ENCODE measurements around the gene SLITRK6. TPM values are rescaled to one million over a fixed set of nuclear protein-coding genes. Genes with fewer than 3 reads are reported as not detected.
A peak's percentile ranks its signal among the peaks of the same experiment; 100 is the strongest.

SLITRK6 gene
- total RNA-seq (not detected), total RNA-seq (0 to 0.25 (median 0) reads per million in 29 experiments)
- total RNA-seq (2013) = 0.13 TPM

GRCh38 chr13:85799097-85799582, at the start of gene SLITRK6:
TSS of gene SLITRK6 (minus strand) at chr13:85799419. CDS start at chr13:85796508, 2,911 bp downstream.
- H3K4me1 ChIP-seq (ENCODE audit: control insufficient read depth in 1 of 2, extremely low read depth in 1 of 2, insufficient read depth in 2 of 2, low read length in 2 of 2) = no peaks in the 10 kb centered on the region

DNA sequence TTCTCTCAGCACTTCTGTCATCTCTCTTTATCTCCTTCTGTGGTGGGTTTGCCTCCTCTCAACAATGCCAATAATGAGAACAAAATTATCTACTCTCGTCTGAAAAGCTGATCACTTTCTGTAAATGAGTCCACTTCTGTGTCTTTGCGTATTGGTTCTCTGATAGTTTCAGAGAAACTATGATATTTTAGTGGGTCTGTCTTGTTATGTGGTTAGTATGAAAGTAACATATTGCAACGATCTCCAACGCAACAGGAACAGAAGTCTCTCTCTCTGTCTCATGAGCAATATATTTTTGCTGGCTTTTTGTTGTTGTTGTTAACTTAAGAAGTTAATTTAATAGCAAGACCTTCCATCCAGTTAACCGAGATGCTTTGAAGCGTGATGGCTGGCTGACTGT, 47.8 kb upstream of the SLITRK6 start:
- H3K4me3 ChIP-seq (ENCODE audit: control insufficient read depth in 1 of 2, extremely low read depth in 1 of 2, low read length in 1 of 2) = no peak overlapping the region
- H3K27me3 ChIP-seq (replicated peaks in 1 of 2; ENCODE audit: control insufficient read depth in 2 of 2, extremely low read depth in 1 of 2, insufficient read depth in 2 of 2, low read length in 1 of 2) = no peaks in the 10 kb centered on the region
- Mint-ChIP-seq H3K27ac (no peak overlapping the region), H3K36me3 (no peaks in the 10 kb centered on the region), H3K4me3 (no peak overlapping the region), H3K4me1 (no peaks in the 10 kb centered on the region), H3K27me3 (no peaks in the 10 kb centered on the region), H3K9me3 (peaks cover 8 to 14% (median 10%) of the 10 kb centered on the region in 3 donors)
- ChIA-PET POLR2A (no interaction called here), CTCF (no interaction called here)
- H3K27ac ChIP-seq (ENCODE audit: low read length) = no peak overlapping the region
- DNase-seq = no peak
- no peaks in the 10 kb centered on the region for H3K4me1 ChIP-seq (ENCODE audit: control insufficient read depth in 1 of 2, extremely low read depth in 1 of 2, insufficient read depth in 2 of 2, low read length in 2 of 2)
- WGBS (ENCODE audit: insufficient coverage) = 83% methylated on average over 1 of the region's 6 CpGs
- no peak for ATAC-seq (replicated peaks in 1 of 4)
- H3K9me3 ChIP-seq = no peaks in the 10 kb centered on the region
- H3K36me3 ChIP-seq (ENCODE audit: control insufficient read depth in 2 of 2, extremely low read depth in 1 of 2, insufficient read depth in 1 of 2, low read length in 1 of 2) = no peaks in the 10 kb centered on the region

More at GRCh38 chr13:85799097-85799582, at the start of gene SLITRK6:
- ATAC-seq (replicated peaks in 1 of 4) = no peak
- WGBS (ENCODE audit: insufficient coverage) = no CpG with 5 or more reads among the region's 3 CpGs
- H3K4me1 Mint-ChIP-seq = no peaks in the 10 kb centered on the region
- H3K27me3 Mint-ChIP-seq = no peaks in the 10 kb centered on the region
- H3K27ac Mint-ChIP-seq = no peak within 1 kb of the TSS
- H3K9me3 Mint-ChIP-seq = peaks cover 0 to 5% (median 3%) of the 10 kb centered on the region in 3 donors
- H3K4me3 Mint-ChIP-seq = no peak within 1 kb of the TSS
- Histone ChIP-seq H3K27me3 (replicated peaks in 1 of 2; ENCODE audit: control insufficient read depth in 2 of 2, extremely low read depth in 1 of 2, insufficient read depth in 2 of 2, low read length in 1 of 2) (no peaks in the 10 kb centered on the region), H3K27ac (ENCODE audit: low read length) (no peak within 1 kb of the TSS), H3K4me3 (ENCODE audit: control insufficient read depth in 1 of 2, extremely low read depth in 1 of 2, low read length in 1 of 2) (no peak within 1 kb of the TSS), H3K36me3 (ENCODE audit: control insufficient read depth in 2 of 2, extremely low read depth in 1 of 2, insufficient read depth in 1 of 2, low read length in 1 of 2) (no peaks in the 10 kb centered on the region), H3K9me3 (no peaks in the 10 kb centered on the region)
- DNase-seq = no peak
- POLR2A ChIA-PET = no interaction called here
- CTCF ChIA-PET = no interaction called here
- no peaks in the 10 kb centered on the region for H3K36me3 Mint-ChIP-seq

- Histone ChIP-seq H3K9me3 (no peaks in the 10 kb centered on the region), H3K4me3 (ENCODE audit: control insufficient read depth in 1 of 2, extremely low read depth in 1 of 2, low read length in 1 of 2) (no peak overlapping the region), H3K36me3 (ENCODE audit: control insufficient read depth in 2 of 2, extremely low read depth in 1 of 2, insufficient read depth in 1 of 2, low read length in 1 of 2) (no peaks in the 10 kb centered on the region), H3K27ac (ENCODE audit: low read length) (no peak overlapping the region), H3K27me3 (replicated peaks in 1 of 2; ENCODE audit: control insufficient read depth in 2 of 2, extremely low read depth in 1 of 2, insufficient read depth in 2 of 2, low read length in 1 of 2) (no peaks in the 10 kb centered on the region), H3K4me1 (ENCODE audit: control insufficient read depth in 1 of 2, extremely low read depth in 1 of 2, insufficient read depth in 2 of 2, low read length in 2 of 2) (no peaks in the 10 kb centered on the region)
- POLR2A ChIA-PET = no interaction called here
- DNase-seq (no peak), ATAC-seq (replicated peaks in 1 of 4) (no peak)
- no peaks in the 10 kb centered on the region for H3K4me1 Mint-ChIP-seq
- H3K4me3 Mint-ChIP-seq = no peak overlapping the region
- H3K27ac Mint-ChIP-seq = no peak overlapping the region
- no peaks in the 10 kb centered on the region for H3K36me3 Mint-ChIP-seq
- WGBS (ENCODE audit: insufficient coverage) = 67% methylated on average over 1 of the region's 2 CpGs
- CTCF ChIA-PET = no interaction called here
- no peaks in the 10 kb centered on the region for H3K9me3 Mint-ChIP-seq
- no peaks in the 10 kb centered on the region for H3K27me3 Mint-ChIP-seq
Measured at GRCh38 chr13:85841427-85841826, 42.2 kb upstream of the SLITRK6 start.

DNA sequence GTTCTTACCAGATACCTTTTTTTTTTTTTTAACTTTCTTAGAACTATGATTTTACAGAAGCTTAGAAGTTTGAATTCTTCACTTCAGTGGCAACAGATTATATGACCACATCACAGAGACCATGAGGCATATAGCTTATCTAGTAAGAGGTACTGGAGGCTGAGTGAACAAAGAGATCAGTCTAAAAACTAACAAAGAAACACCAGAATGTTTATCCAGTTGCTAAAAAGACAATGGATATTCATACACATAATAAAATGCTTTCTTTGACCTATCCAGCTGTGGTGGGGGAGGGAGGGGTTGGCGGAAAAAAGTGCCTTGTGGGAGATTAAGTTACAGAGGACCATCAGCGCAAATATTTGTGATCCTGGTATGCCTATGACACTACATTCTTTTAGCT, 34.7 kb upstream of the SLITRK6 start:
- no CpG with 5 or more reads among the region's 2 CpGs for WGBS (ENCODE audit: insufficient coverage)
- H3K4me1 ChIP-seq (ENCODE audit: control insufficient read depth in 1 of 2, extremely low read depth in 1 of 2, insufficient read depth in 2 of 2, low read length in 2 of 2) = peaks cover 0 to 2% of the 10 kb centered on the region in 2 experiments
- no peaks in the 10 kb centered on the region for H3K27me3 ChIP-seq (replicated peaks in 1 of 2; ENCODE audit: control insufficient read depth in 2 of 2, extremely low read depth in 1 of 2, insufficient read depth in 2 of 2, low read length in 1 of 2)
- no peaks in the 10 kb centered on the region for H3K9me3 ChIP-seq
- ChIA-PET POLR2A (no interaction called here), CTCF (interaction anchor here in 1 of 2 donors (0.7 kb wide), 1 partner anchor 40 kb away, joined by 5 read pairs; no protein-coding TSS in a partner anchor)
- DNase-seq (no peak), ATAC-seq (replicated peaks in 1 of 4) (no peak)
- H3K9me3 Mint-ChIP-seq = no peaks in the 10 kb centered on the region
- no peaks in the 10 kb centered on the region for H3K36me3 ChIP-seq (ENCODE audit: control insufficient read depth in 2 of 2, extremely low read depth in 1 of 2, insufficient read depth in 1 of 2, low read length in 1 of 2)
- H3K4me1 Mint-ChIP-seq = no peaks in the 10 kb centered on the region
- H3K27me3 Mint-ChIP-seq = no peaks in the 10 kb centered on the region
- no peak overlapping the region for H3K4me3 ChIP-seq (ENCODE audit: control insufficient read depth in 1 of 2, extremely low read depth in 1 of 2, low read length in 1 of 2)
- H3K36me3 Mint-ChIP-seq = no peaks in the 10 kb centered on the region
- H3K4me3 Mint-ChIP-seq = no peak overlapping the region
- no peak overlapping the region for H3K27ac Mint-ChIP-seq
- no peak overlapping the region for H3K27ac ChIP-seq (ENCODE audit: low read length)

GRCh38 chr13:85828094-85828684, 29.0 kb upstream of the SLITRK6 start:
- Mint-ChIP-seq H3K27me3 (no peaks in the 10 kb centered on the region), H3K27ac (no peak overlapping the region), H3K36me3 (no peaks in the 10 kb centered on the region), H3K4me1 (no peaks in the 10 kb centered on the region), H3K4me3 (no peak overlapping the region), H3K9me3 (no peaks in the 10 kb centered on the region)
- no peaks in the 10 kb centered on the region for H3K4me1 ChIP-seq (ENCODE audit: control insufficient read depth in 1 of 2, extremely low read depth in 1 of 2, insufficient read depth in 2 of 2, low read length in 2 of 2)
- H3K9me3 ChIP-seq = no peaks in the 10 kb centered on the region
- H3K27me3 ChIP-seq (replicated peaks in 1 of 2; ENCODE audit: control insufficient read depth in 2 of 2, extremely low read depth in 1 of 2, insufficient read depth in 2 of 2, low read length in 1 of 2) = no peaks in the 10 kb centered on the region
- no peak overlapping the region for H3K4me3 ChIP-seq (ENCODE audit: control insufficient read depth in 1 of 2, extremely low read depth in 1 of 2, low read length in 1 of 2)
- ChIA-PET POLR2A (no interaction called here), CTCF (interaction anchor here in 1 of 2 donors (0.5 kb wide), 1 partner anchor 74 kb away, joined by 4 read pairs; no protein-coding TSS in a partner anchor)
- H3K36me3 ChIP-seq (ENCODE audit: control insufficient read depth in 2 of 2, extremely low read depth in 1 of 2, insufficient read depth in 1 of 2, low read length in 1 of 2) = no peaks in the 10 kb centered on the region
- no CpG with 5 or more reads among the region's 2 CpGs for WGBS (ENCODE audit: insufficient coverage)
- no peak overlapping the region for H3K27ac ChIP-seq (ENCODE audit: low read length)
- ATAC-seq (replicated peaks in 1 of 4) (no peak), DNase-seq (peak in 1 of 35 experiments; percentile 16)

- no CpG with 5 or more reads among the region's 3 CpGs for WGBS (ENCODE audit: insufficient coverage)
- H3K4me1 Mint-ChIP-seq = no peaks in the 10 kb centered on the region
- H3K4me3 Mint-ChIP-seq = no peak overlapping the region
- Histone ChIP-seq H3K4me1 (ENCODE audit: control insufficient read depth in 1 of 2, extremely low read depth in 1 of 2, insufficient read depth in 2 of 2, low read length in 2 of 2) (no peaks in the 10 kb centered on the region), H3K27me3 (replicated peaks in 1 of 2; ENCODE audit: control insufficient read depth in 2 of 2, extremely low read depth in 1 of 2, insufficient read depth in 2 of 2, low read length in 1 of 2) (no peaks in the 10 kb centered on the region), H3K36me3 (ENCODE audit: control insufficient read depth in 2 of 2, extremely low read depth in 1 of 2, insufficient read depth in 1 of 2, low read length in 1 of 2) (no peaks in the 10 kb centered on the region), H3K27ac (ENCODE audit: low read length) (no peak overlapping the region), H3K4me3 (ENCODE audit: control insufficient read depth in 1 of 2, extremely low read depth in 1 of 2, low read length in 1 of 2) (no peak overlapping the region), H3K9me3 (no peaks in the 10 kb centered on the region)
- no peaks in the 10 kb centered on the region for H3K36me3 Mint-ChIP-seq
- peaks cover 0 to 5% (median 2%) of the 10 kb centered on the region in 3 donors for H3K9me3 Mint-ChIP-seq
- POLR2A ChIA-PET = no interaction called here
- ATAC-seq (replicated peaks in 1 of 4) (no peak), DNase-seq (no peak)
- no peaks in the 10 kb centered on the region for H3K27me3 Mint-ChIP-seq
- H3K27ac Mint-ChIP-seq = no peak overlapping the region
- CTCF ChIA-PET = no interaction called here
Measured at GRCh38 chr13:85825454-85825853, 26.2 kb upstream of the SLITRK6 start.
